Bronchial epithelial cell (primary cell): ENCODE measurements around the gene THAP8. TPM values are rescaled to one million over a fixed set of nuclear protein-coding genes. Genes with fewer than 3 reads are reported as not detected.

Source experiments
- DNase-seq: peaks from one replicate; pipeline ENCODE4 v3.0.0-alpha.2; 2010; ENCODE audit warnings: low read depth
- FAIRE-seq: peaks from 2 replicates; lab custom pipeline; 2011; peaks lifted over from hg19 to GRCh38; lab: Jason Lieb, UNC
- H3K27me3 ChIP-seq: 2 replicates; pipeline ENCODE4 v1.5.1; 2011; ENCODE audit warnings: low read length; ENCODE audit not compliant: control insufficient read depth, insufficient read depth
- H3K36me3 ChIP-seq: 2 replicates; pipeline ENCODE4 v1.5.1; 2011; ENCODE audit warnings: low read length; ENCODE audit not compliant: control insufficient read depth, insufficient read depth
- H3K4me3 ChIP-seq: 2 replicates; pipeline ENCODE4 v1.5.1; 2011; ENCODE audit warnings: mild to moderate bottlenecking, low read depth, low read length, control low read depth
- total RNA-seq: library from RNA; depleted of rRNA; stranded (reverse); fragments of >200 nt; gene quantifications from 2 replicates; pipeline ENCODE4 v1.2.1, GENCODE V29; 2014
- TF ChIP-seq, protein P1 (sequence below): IDR thresholded peaks from 2 replicates; pipeline ENCODE4 v1.5.1; 2011; ENCODE audit warnings: mild to moderate bottlenecking, moderate library complexity, low read length, control low read depth, inconsistent platforms; ENCODE audit not compliant: insufficient read depth, severe bottlenecking

THAP8 gene
- total RNA-seq, 1 donor from 2014 or later, result 2.1 TPM

DNA sequence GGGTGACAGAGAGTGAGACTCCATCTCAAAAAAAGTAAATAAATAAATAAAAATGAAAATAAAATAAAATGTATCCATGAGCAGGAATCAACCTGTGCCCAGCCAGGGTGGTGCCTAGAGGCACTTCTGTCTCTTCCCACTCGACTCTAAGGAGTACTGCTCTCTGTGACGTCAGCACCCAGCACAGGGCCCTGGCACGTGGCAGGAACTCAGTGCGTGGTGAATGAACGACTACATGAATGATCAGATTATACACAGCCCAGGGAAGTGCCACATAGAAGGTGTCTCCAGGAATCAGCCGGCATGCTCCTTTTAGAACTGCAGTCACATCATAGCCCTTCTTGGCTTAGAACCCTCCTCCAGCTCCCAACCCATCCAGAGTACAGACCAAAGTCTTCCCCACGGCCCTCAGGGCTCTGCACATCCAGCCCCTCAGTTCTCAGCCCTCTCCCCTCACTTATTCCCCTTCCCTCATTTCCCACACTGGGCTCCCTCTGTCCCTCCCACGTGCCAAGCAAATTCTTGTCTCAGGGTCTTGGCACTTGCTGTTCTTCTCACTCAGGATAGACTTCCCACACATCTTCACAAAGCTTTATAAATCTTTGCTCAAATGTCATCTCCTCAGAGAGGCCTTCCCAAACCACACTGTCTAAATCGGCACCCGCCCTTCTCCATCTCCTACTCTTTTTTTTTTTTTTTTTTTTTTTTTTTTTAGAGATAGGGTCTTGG, 25.6 kb downstream of the THAP8 start:
- FAIRE-seq, result no peak

DNA sequence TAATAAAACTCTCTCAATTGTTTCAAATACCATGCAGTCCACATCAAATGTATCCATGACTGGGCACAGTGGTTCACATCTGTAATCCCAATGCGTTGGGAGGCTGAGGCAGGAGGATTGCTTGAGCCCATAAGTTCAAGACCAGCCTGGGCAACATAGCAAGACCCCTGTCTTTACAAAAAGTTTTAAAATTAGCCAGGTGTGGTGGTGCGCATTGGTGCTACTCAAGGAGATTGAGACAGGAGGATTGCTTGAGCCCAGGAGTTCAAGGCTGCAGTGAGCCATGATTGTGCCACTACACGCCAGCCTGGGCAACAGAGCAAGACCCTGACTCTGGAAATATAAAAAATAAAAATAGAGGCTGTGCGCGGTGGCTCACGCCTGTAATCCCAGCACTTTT, 26.4 kb downstream of the THAP8 start:
- H3K36me3 ChIP-seq, result no peaks in the 10 kb centered on the region
- TF ChIP-seq, protein P1, sequence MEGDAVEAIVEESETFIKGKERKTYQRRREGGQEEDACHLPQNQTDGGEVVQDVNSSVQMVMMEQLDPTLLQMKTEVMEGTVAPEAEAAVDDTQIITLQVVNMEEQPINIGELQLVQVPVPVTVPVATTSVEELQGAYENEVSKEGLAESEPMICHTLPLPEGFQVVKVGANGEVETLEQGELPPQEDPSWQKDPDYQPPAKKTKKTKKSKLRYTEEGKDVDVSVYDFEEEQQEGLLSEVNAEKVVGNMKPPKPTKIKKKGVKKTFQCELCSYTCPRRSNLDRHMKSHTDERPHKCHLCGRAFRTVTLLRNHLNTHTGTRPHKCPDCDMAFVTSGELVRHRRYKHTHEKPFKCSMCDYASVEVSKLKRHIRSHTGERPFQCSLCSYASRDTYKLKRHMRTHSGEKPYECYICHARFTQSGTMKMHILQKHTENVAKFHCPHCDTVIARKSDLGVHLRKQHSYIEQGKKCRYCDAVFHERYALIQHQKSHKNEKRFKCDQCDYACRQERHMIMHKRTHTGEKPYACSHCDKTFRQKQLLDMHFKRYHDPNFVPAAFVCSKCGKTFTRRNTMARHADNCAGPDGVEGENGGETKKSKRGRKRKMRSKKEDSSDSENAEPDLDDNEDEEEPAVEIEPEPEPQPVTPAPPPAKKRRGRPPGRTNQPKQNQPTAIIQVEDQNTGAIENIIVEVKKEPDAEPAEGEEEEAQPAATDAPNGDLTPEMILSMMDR, result no peak
- no peak overlapping the region for H3K4me3 ChIP-seq
- H3K27me3 ChIP-seq, result no peaks in the 10 kb centered on the region
- FAIRE-seq (peak; percentile 7), DNase-seq (no peak)

More for the DNA sequence above, 25.6 kb downstream of the THAP8 start:
- TF ChIP-seq, protein P1, result no peak
- no peaks in the 10 kb centered on the region for H3K27me3 ChIP-seq
- no peak for DNase-seq
- H3K4me3 ChIP-seq, result no peak overlapping the region
- no peaks in the 10 kb centered on the region for H3K36me3 ChIP-seq

DNA sequence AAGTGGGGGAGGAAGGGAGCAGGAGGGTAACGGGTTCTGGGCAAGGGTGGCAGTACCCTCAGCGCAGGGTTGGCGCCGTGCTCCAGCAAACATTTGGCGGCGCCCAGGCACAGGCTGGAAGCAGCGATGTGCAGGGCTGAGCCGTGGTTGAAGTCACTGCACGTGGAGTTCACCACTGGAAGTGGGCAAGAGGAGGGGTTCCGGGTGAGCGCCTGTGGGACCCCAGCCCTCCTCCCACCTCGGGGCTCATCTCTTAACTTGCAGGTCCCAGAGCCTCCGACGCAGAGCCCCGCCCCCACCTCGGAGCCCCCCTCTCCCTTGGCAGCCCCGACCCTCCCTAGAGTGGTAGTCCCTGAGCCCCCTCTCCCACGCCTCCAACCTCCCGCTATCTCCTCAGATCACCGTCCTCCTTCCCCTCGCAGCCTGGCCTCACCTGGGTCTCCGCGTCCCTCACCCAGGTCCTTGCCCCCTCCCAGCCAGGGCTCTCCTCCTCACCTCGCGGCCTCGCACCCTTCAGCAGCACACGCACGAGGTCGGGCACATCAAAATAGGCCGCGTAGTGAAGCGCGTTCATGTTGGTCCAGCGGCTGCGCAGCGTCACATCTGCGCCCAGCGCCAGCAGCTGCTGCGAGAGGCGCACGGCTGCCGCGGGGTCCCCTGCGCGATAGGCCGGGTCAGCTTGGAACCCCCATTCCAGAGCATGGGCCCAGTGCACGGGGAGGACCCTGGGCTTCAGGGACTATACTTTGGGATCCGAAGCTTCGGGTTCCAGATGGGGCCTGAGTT, 27.8 kb downstream of the THAP8 start:
- Histone ChIP-seq H3K4me3 (no peak overlapping the region), H3K36me3 (no peaks in the 10 kb centered on the region), H3K27me3 (no peaks in the 10 kb centered on the region)
- TF ChIP-seq, protein P1, result no peak
- no peak for DNase-seq
- no peak for FAIRE-seq

DNA sequence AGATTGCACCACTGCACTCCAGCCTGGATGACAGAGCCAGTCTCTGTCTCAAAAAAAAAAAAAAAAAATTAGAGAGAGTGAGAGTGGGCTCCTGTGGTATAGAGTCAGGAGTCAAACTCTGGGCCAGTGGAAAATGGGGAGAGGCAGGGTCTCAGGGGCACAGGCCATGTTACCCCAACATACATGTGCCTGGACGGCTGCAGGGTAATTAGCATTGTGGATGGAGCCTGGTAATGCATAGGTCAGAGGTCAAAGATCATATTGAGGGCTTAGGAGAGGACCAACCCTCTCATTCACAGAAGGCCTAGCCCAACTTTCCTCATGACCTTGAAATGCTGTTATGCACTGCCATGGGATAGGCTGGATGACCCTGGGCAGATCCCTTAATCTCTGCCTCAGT, 28.5 kb downstream of the THAP8 start:
- H3K4me3 ChIP-seq, result no peak overlapping the region
- DNase-seq, result no peak
- no peaks in the 10 kb centered on the region for H3K36me3 ChIP-seq
- TF ChIP-seq, protein P1, result no peak
- no peaks in the 10 kb centered on the region for H3K27me3 ChIP-seq
- no peak for FAIRE-seq

DNA sequence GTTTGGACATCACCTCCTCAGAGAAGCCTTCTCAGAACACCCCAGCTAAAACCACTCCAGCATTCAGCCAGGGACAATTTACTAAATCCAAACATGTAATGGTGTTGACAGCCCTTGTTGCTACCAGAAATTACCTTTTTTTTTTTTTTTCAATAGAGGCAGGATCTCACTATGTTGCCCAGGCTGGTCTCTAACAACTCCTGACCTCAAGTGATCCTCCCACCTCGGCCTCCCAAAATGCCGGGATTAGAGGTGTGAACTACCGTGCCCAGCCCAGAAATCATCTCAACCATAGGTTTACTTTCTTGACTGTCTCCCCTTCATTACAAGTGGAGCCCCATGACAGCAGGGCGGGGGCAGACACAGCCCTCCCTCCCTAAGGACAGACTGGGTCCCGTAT, 30.7 kb downstream of the THAP8 start:
- no peak overlapping the region for H3K4me3 ChIP-seq
- no peak for DNase-seq
- no peak for FAIRE-seq
- no peaks in the 10 kb centered on the region for H3K27me3 ChIP-seq
- H3K36me3 ChIP-seq, result no peaks in the 10 kb centered on the region
- TF ChIP-seq, protein P1, result no peak
